Endothelial cell of umbilical vein (primary cell): Measurements from ENCODE around the gene NAALADL1.

Source experiments
- CTCF ChIP-seq, 2 donors: IDR thresholded peaks; 1 replicate in 1 of 2; 2 replicates in 1 of 2; pipeline ENCODE4 v1.5.1; 2011; ENCODE audit warnings: low read length in 2 of 2, mild to moderate bottlenecking in 2 of 2, moderate library complexity in 2 of 2, control low read depth in 1 of 2, inconsistent platforms in 1 of 2, low read depth in 1 of 2; ENCODE audit not compliant: insufficient read depth in 1 of 2; ENCODE audit errors: extremely low read depth in 1 of 2
- EZH2 ChIP-seq: IDR thresholded peaks from 2 replicates; pipeline ENCODE4 v1.6.1; 2012; ENCODE audit warnings: borderline replicate concordance, low read depth, mild to moderate bottlenecking, moderate library complexity, low read length, inconsistent platforms; ENCODE audit not compliant: severe bottlenecking
- MYC ChIP-seq: IDR thresholded peaks from one replicate; pipeline ENCODE4 v1.6.1; 2011; ENCODE audit warnings: mild to moderate bottlenecking, low read depth, low read length

- TF ChIP-seq MYC, result no peak
- no peak for TF ChIP-seq CTCF (IDR thresholded peaks at IDR 0.05; ENCODE audit: extremely low read depth in 1 of 2, insufficient read depth in 1 of 2, low read depth in 1 of 2, low read length in 2 of 2)
- no peak for TF ChIP-seq EZH2
Observed at GRCh38 chr11:65035579-65035978, 22.8 kb downstream of the NAALADL1 start.
